Raji (cell line): ENCODE data around the gene HECW1.

Experiments used
- POLR2A ChIP-seq: IDR thresholded peaks from 2 replicates; pipeline ENCODE4 v1.6.1; 2011; ENCODE audit warnings: low read depth, low read length, control low read depth; ENCODE audit not compliant: insufficient read depth

The HECW1 gene

GRCh38 chr7:43112459-43112940, at the start of gene HECW1:
Gene HECW1 (plus strand): TSS chr7:43112647. CDS start chr7:43243906, 131,259 bp downstream.
- no peak for TF ChIP-seq POLR2A

- TF ChIP-seq POLR2A: no peak
These were observed 40.8 kb upstream of the HECW1 start for GRCh38 chr7:43071604-43072003.

GRCh38 chr7:43072530-43072929, 39.9 kb upstream of the HECW1 start:
- no peak for TF ChIP-seq POLR2A

GRCh38 chr7:43076189-43076605, 36.2 kb upstream of the HECW1 start:
- TF ChIP-seq POLR2A: no peak

- TF ChIP-seq POLR2A: no peak
These were observed 35.8 kb upstream of the HECW1 start for GRCh38 chr7:43076606-43077005.

GRCh38 chr7:43077285-43077684, 35.2 kb upstream of the HECW1 start:
- TF ChIP-seq POLR2A: no peak

GRCh38 chr7:43077732-43078391, 34.6 kb upstream of the HECW1 start:
- TF ChIP-seq POLR2A: no peak

GRCh38 chr7:43078794-43079193, 33.7 kb upstream of the HECW1 start:
- no peak for TF ChIP-seq POLR2A

GRCh38 chr7:43081603-43082002, 30.8 kb upstream of the HECW1 start:
- TF ChIP-seq POLR2A: no peak

- TF ChIP-seq POLR2A: no peak
These were observed 29.3 kb upstream of the HECW1 start for GRCh38 chr7:43083106-43083505.

GRCh38 chr7:43085017-43085416, 27.4 kb upstream of the HECW1 start:
- no peak for TF ChIP-seq POLR2A

GRCh38 chr7:43085992-43086391, 26.5 kb upstream of the HECW1 start:
- TF ChIP-seq POLR2A: no peak

GRCh38 chr7:43092819-43093218, 19.6 kb upstream of the HECW1 start:
- TF ChIP-seq POLR2A: no peak

- no peak for TF ChIP-seq POLR2A
These were observed 15.6 kb upstream of the HECW1 start for GRCh38 chr7:43096875-43097274.

- no peak for TF ChIP-seq POLR2A
These were observed 12.7 kb upstream of the HECW1 start for GRCh38 chr7:43099750-43100149.

- no peak for TF ChIP-seq POLR2A
These were observed 7.5 kb upstream of the HECW1 start for GRCh38 chr7:43104874-43105520.
